ENCODE results near the gene SIGLEC5.

DNA sequence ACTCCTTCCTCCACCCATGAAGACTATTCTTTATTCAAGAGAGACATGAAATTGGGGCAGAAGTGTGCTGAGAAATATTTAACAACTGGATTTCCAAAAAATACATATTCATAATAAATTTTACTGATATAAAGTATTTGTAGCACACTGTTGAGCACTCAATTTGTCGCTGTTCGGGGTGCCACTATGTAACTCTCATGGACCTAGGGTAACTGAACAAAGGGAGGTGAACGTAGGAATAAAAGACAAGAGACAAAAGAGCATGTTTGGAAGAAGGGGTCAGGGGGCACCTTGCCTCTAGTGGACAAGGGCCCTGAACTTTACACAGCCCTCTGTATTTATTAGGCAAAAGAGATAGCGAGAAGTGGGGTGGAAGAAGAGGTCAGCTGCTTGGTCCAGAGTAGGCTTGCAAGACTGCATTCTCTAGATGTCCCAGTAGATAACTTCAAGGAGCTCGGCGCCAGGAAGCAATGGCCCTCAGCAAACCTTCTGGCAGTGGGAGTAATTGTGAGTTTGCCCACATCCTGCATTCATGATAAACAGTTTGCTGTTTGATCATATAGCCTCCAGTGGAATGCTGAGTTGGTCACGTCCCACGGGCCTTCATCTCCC lies 63.6 kb downstream of the SIGLEC5 start:
- TF ChIP-seq, protein P1, sequence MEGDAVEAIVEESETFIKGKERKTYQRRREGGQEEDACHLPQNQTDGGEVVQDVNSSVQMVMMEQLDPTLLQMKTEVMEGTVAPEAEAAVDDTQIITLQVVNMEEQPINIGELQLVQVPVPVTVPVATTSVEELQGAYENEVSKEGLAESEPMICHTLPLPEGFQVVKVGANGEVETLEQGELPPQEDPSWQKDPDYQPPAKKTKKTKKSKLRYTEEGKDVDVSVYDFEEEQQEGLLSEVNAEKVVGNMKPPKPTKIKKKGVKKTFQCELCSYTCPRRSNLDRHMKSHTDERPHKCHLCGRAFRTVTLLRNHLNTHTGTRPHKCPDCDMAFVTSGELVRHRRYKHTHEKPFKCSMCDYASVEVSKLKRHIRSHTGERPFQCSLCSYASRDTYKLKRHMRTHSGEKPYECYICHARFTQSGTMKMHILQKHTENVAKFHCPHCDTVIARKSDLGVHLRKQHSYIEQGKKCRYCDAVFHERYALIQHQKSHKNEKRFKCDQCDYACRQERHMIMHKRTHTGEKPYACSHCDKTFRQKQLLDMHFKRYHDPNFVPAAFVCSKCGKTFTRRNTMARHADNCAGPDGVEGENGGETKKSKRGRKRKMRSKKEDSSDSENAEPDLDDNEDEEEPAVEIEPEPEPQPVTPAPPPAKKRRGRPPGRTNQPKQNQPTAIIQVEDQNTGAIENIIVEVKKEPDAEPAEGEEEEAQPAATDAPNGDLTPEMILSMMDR (IDR thresholded peaks at IDR 0.05; ENCODE audit: borderline replicate concordance, extremely low read depth, low read length, poor library complexity, severe bottlenecking): no peak
- no peak for TF ChIP-seq EZH2 (IDR thresholded peaks at IDR 0.05; ENCODE audit: borderline replicate concordance, low read depth, low read length, severe bottlenecking)
